H1 (cell line): ENCODE results near the gene ABCG1. TPM values are rescaled to one million over a fixed set of nuclear protein-coding genes. Genes with fewer than 3 reads are reported as not detected.

Experiments used
- CTCF ChIA-PET: fragments of 300-600 bp; sonication (Branson Sonifier 250); formaldehyde crosslinking; loops from one replicate; lab custom pipeline; 2021; ENCODE audit not compliant: partially characterized antibody; lab: Charles Lee
- POLR2A ChIA-PET: fragments of 300-600 bp; sonication (Branson Sonifier 250); formaldehyde crosslinking; loops from one replicate; lab custom pipeline; 2021; ENCODE audit warnings: inconsistent platforms; ENCODE audit not compliant: partially characterized antibody; lab: Charles Lee
- DNase-seq, 2 experiments: peaks; one replicate each; pipeline versions ENCODE4 v3.0.0 to v3.0.0-alpha.2; 2010 to 2022; ENCODE audit warnings: low spot score in 2 of 2, low read depth in 1 of 2, mixed read lengths in 1 of 2
- FAIRE-seq: peaks from 2 replicates; lab custom pipeline; 2011; peaks lifted over from hg19 to GRCh38; lab: Jason Lieb, UNC
- H2AFZ ChIP-seq: 2 replicates; pipeline ENCODE4 v1.8.1; 2012; ENCODE audit warnings: low read length, inconsistent platforms
- H2AK5ac ChIP-seq: 2 replicates; pipeline ENCODE4 v1.6.1; 2013; ENCODE audit warnings: low read depth, low read length
- H2BK120ac ChIP-seq: replicated peaks from 2 replicates; pipeline ENCODE3; 2013; ENCODE audit warnings: low read depth, low read length, inconsistent platforms
- H2BK12ac ChIP-seq: 2 replicates; pipeline ENCODE4 v1.6.1; 2013; ENCODE audit warnings: low read depth, low read length
- H2BK15ac ChIP-seq: 2 replicates; pipeline ENCODE4 v1.6.1; 2013; ENCODE audit warnings: low read length
- H2BK20ac ChIP-seq: 2 replicates; pipeline ENCODE4 v1.6.1; 2013; ENCODE audit warnings: low read length
- H2BK5ac ChIP-seq: 2 replicates; pipeline ENCODE4 v1.6.1; 2013; ENCODE audit warnings: low read depth, low read length
- H3K14ac ChIP-seq: 2 replicates; pipeline ENCODE4 v1.6.1; 2013; ENCODE audit warnings: inconsistent platforms; ENCODE audit not compliant: insufficient read length
- H3K18ac ChIP-seq: 2 replicates; pipeline ENCODE4 v1.6.1; 2013; ENCODE audit warnings: low read length; ENCODE audit errors: extremely low read depth
- H3K23ac ChIP-seq: 2 replicates; pipeline ENCODE4 v1.6.1; 2013; ENCODE audit warnings: inconsistent platforms; ENCODE audit not compliant: insufficient read length
- H3K23me2 ChIP-seq: 2 replicates; pipeline ENCODE4 v1.6.1; 2013; ENCODE audit warnings: low read depth, low read length
- H3K27ac ChIP-seq: 2 replicates; pipeline ENCODE4 v1.6.1; 2011; ENCODE audit warnings: low read depth, low read length, inconsistent platforms
- H3K27me3 ChIP-seq, 4 experiments: replicated peaks in 1 of 4; 1 replicate in 1 of 4; 2 replicates in 3 of 4; pipeline versions ENCODE4 v1.6.1 to v1.8.1; 2011 to 2013; ENCODE audit warnings: low read length in 3 of 4, mild to moderate bottlenecking in 3 of 4, inconsistent platforms in 2 of 4, mixed read lengths in 2 of 4, moderate library complexity in 1 of 4; ENCODE audit not compliant: control insufficient read depth in 3 of 4, insufficient read depth in 3 of 4; ENCODE audit errors: extremely low read depth in 1 of 4
- H3K36me3 ChIP-seq, 4 experiments: 2 replicates each; pipeline versions ENCODE4 v1.6.1 to v1.8.1; 2011 to 2013; ENCODE audit warnings: mild to moderate bottlenecking in 4 of 4, low read length in 3 of 4, moderate library complexity in 2 of 4, control low read depth in 1 of 4, inconsistent platforms in 1 of 4; ENCODE audit not compliant: insufficient read depth in 4 of 4, control insufficient read depth in 2 of 4
- H3K4ac ChIP-seq: replicated peaks from 2 replicates; pipeline ENCODE3; 2013; ENCODE audit warnings: low read length, low read depth, mixed read lengths, inconsistent platforms; ENCODE audit not compliant: insufficient read length
- H3K4me1 ChIP-seq, 4 experiments: replicated peaks in 1 of 4; 1 replicate in 1 of 4; 2 replicates in 3 of 4; pipeline versions ENCODE4 v1.6.1 to v1.8.1; 2011 to 2013; ENCODE audit warnings: low read length in 3 of 4, inconsistent platforms in 2 of 4, mixed read lengths in 1 of 4; ENCODE audit not compliant: insufficient read depth in 4 of 4, control insufficient read depth in 3 of 4
- H3K4me2 ChIP-seq, 2 experiments: 2 replicates each; pipeline versions ENCODE4 v1.6.1 to v1.8.1; 2011 to 2013; ENCODE audit warnings: low read depth in 2 of 2, low read length in 2 of 2, control low read depth in 1 of 2, inconsistent platforms in 1 of 2, mild to moderate bottlenecking in 1 of 2; ENCODE audit not compliant: insufficient read depth in 1 of 2
- H3K4me3 ChIP-seq, 4 experiments: fragments of 200-600, 300-600 bp in 1 of 4; sonication (generic), shearing (Covaris generic), sonication (Bioruptor Twin) in 1 of 4; 2 replicates each; pipeline versions ENCODE4 v1.5.1 to v1.8.1; 2011 to 2016; ENCODE audit warnings: low read length in 4 of 4, low read depth in 3 of 4, control low read depth in 2 of 4, inconsistent platforms in 2 of 4, mild to moderate bottlenecking in 2 of 4, mixed read lengths in 1 of 4, moderate library complexity in 1 of 4; ENCODE audit not compliant: insufficient read depth in 2 of 4; ENCODE audit errors: extremely low read depth in 1 of 4
- H3K56ac ChIP-seq: replicated peaks from 2 replicates; pipeline ENCODE3; 2013; ENCODE audit warnings: low read depth, mild to moderate bottlenecking, mixed read lengths, low read length, inconsistent platforms; ENCODE audit not compliant: insufficient read length
- H3K79me1 ChIP-seq: 2 replicates; pipeline ENCODE4 v1.6.1; 2013; ENCODE audit warnings: low read depth, low read length, control low read depth
- H3K79me2 ChIP-seq, 2 experiments: 2 replicates each; pipeline versions ENCODE4 v1.6.1 to v1.8.1; 2012 to 2013; ENCODE audit warnings: low read length in 2 of 2, mild to moderate bottlenecking in 2 of 2, inconsistent platforms in 1 of 2; ENCODE audit not compliant: insufficient read depth in 2 of 2, control insufficient read depth in 1 of 2
- H3K9ac ChIP-seq, 4 experiments: replicated peaks in 1 of 4; 1 replicate in 1 of 4; 2 replicates in 3 of 4; pipeline versions ENCODE4 v1.6.1 to v1.8.1; 2011 to 2013; ENCODE audit warnings: low read depth in 3 of 4, low read length in 3 of 4, control low read depth in 2 of 4, mild to moderate bottlenecking in 2 of 4, moderate library complexity in 2 of 4, inconsistent platforms in 1 of 4; ENCODE audit errors: extremely low read depth in 1 of 4
- H3K9me3 ChIP-seq, 2 experiments: 2 replicates each; pipeline versions ENCODE4 v1.6.1 to v1.8.1; 2012 to 2013; ENCODE audit warnings: mild to moderate bottlenecking in 2 of 2, moderate library complexity in 2 of 2, control low read depth in 1 of 2, inconsistent platforms in 1 of 2, low read depth in 1 of 2, low read length in 1 of 2, mixed read lengths in 1 of 2; ENCODE audit not compliant: insufficient read depth in 2 of 2
- H4K20me1 ChIP-seq, 2 experiments: replicated peaks in 1 of 2; 2 replicates each; pipeline versions ENCODE3 to v1.8.1; 2011 to 2013; ENCODE audit warnings: inconsistent platforms in 2 of 2, low read length in 2 of 2, mild to moderate bottlenecking in 1 of 2; ENCODE audit not compliant: insufficient read depth in 2 of 2, control insufficient read depth in 1 of 2
- H4K5ac ChIP-seq: 2 replicates; pipeline ENCODE4 v1.6.1; 2013; ENCODE audit warnings: low read length, low read depth, mixed read lengths, inconsistent platforms; ENCODE audit not compliant: insufficient read length
- H4K8ac ChIP-seq: 2 replicates; pipeline ENCODE4 v1.8.0; 2013; ENCODE audit warnings: mild to moderate bottlenecking, moderate library complexity, low read length, inconsistent platforms; ENCODE audit not compliant: insufficient read depth; ENCODE audit errors: extremely low read depth
- H4K91ac ChIP-seq: replicated peaks from 2 replicates; pipeline ENCODE3; 2013; ENCODE audit warnings: low read length, mixed read lengths, inconsistent platforms; ENCODE audit not compliant: insufficient read length
- CEBPB ChIP-seq: IDR thresholded peaks from 2 replicates; pipeline ENCODE4 v1.6.1; 2012; ENCODE audit warnings: low read depth, low read length
- CTBP2 ChIP-seq: IDR thresholded peaks from 2 replicates; pipeline ENCODE4 v1.7.0; 2011; ENCODE audit warnings: borderline replicate concordance, mild to moderate bottlenecking, moderate library complexity, mixed read lengths, low read length; ENCODE audit not compliant: insufficient read depth, insufficient read length
- GABPA ChIP-seq: IDR thresholded peaks from 2 replicates; pipeline ENCODE4 v1.6.1; 2011; ENCODE audit warnings: mild to moderate bottlenecking, low read length, moderate library complexity, borderline replicate concordance; ENCODE audit not compliant: insufficient read depth
- NANOG ChIP-seq: IDR thresholded peaks from 2 replicates; pipeline ENCODE4 v1.6.1; 2011; ENCODE audit warnings: low read length, low read depth, mild to moderate bottlenecking, inconsistent platforms; ENCODE audit not compliant: insufficient read depth, poor library complexity, severe bottlenecking
- POLR2A ChIP-seq, 2 experiments: IDR thresholded peaks; 1 replicate in 1 of 2; 2 replicates in 1 of 2; pipeline ENCODE4 v1.6.1; 2011; ENCODE audit warnings: low read depth in 2 of 2, low read length in 2 of 2, mild to moderate bottlenecking in 2 of 2; ENCODE audit errors: control extremely low read depth in 1 of 2
- SIX5 ChIP-seq: IDR thresholded peaks from 2 replicates; pipeline ENCODE4 v1.6.1; 2011; ENCODE audit warnings: mild to moderate bottlenecking, low read depth, low read length
- SUZ12 ChIP-seq: fragments of 200-600 bp; sonication (generic); IDR thresholded peaks from 2 replicates; pipeline ENCODE4 v1.6.1; 2012; ENCODE audit warnings: mild to moderate bottlenecking, inconsistent platforms, low read length, moderate library complexity, mixed read lengths
- TBP ChIP-seq: IDR thresholded peaks from 2 replicates; pipeline ENCODE4 v1.6.1; 2011; ENCODE audit warnings: low read depth, low read length, improper control_type of control experiment
- WGBS, 2 experiments: shearing (Covaris generic) in 1 of 2; methylation state at CpG; one replicate each; pipeline versions ENCODE4 v1.1.6 to v1.1.7; 2013 to 2015; ENCODE audit warnings: low lambda C conversion rate in 2 of 2, mixed read lengths in 2 of 2, inconsistent platforms in 1 of 2, low coverage in 1 of 2, missing lambda C conversion rate in 1 of 2; ENCODE audit not compliant: insufficient replicate concordance in 2 of 2, insufficient coverage in 1 of 2, insufficient read length in 1 of 2; ENCODE audit errors: extremely low coverage in 1 of 2, missing lambda C conversion rate in 1 of 2; 5-methylcytosine and 5-hydroxymethylcytosine counted together
- polyA plus RNA-seq, 7 experiments: library from polyadenylated mRNA; depleted of rRNA in 3 of 7; stranded (reverse) in 5 of 7; unstranded in 2 of 7; fragments of >200 nt in 5 of 7; fragments of 200-250 nt in 2 of 7; gene quantifications; 1 replicate in 5 of 7; 2 replicates in 1 of 7; 4 replicates in 1 of 7; pipeline versions ENCODE4 v1.2.1 to v1.2.3, GENCODE V29; 2011 to 2013; ENCODE audit warnings: missing spikeins in 2 of 7, mixed read lengths in 2 of 7
- total RNA-seq: library from RNA; stranded (reverse); fragmentation: NEBNext Ultra II Directional; extraction: Animal tissue kit (Norgen Biotek cat#: 25700); gene quantifications from 2 replicates; pipeline ENCODE4 v1.2.1, GENCODE V29; 2021

ABCG1 gene
- total and polyA plus RNA-seq, 2 of the 8 experiments (the other 6 are each of a cell fraction or from before 2014, with no cell fraction given): 2.1 to 4.0 TPM

- no peaks in the 10 kb centered on the region for H4K20me1 ChIP-seq
- H4K91ac ChIP-seq: no peak overlapping the region
- H3K56ac ChIP-seq: no peak overlapping the region
- no peak overlapping the region for H2BK120ac ChIP-seq
- H3K4me2 ChIP-seq: no peak overlapping the region
- CTCF ChIA-PET: interaction anchor here (1.0 to 1.9 kb wide), 3 partner anchors 42 to 173 kb away, joined by 3 to 6 read pairs (median 3); no protein-coding TSS in a partner anchor
- no peak for DNase-seq
- H3K79me2 ChIP-seq: no peaks in the 10 kb centered on the region
- H3K23me2 ChIP-seq: no peaks in the 10 kb centered on the region
- no peak overlapping the region for H2BK15ac ChIP-seq
- FAIRE-seq: no peak
- no peak overlapping the region for H2AK5ac ChIP-seq
- no peak overlapping the region for H4K5ac ChIP-seq
- no peak overlapping the region for H2BK20ac ChIP-seq
- H3K79me1 ChIP-seq: no peaks in the 10 kb centered on the region
- H4K8ac ChIP-seq: no peak overlapping the region; the same call in 1 of the 2 replicates
- H3K27me3 ChIP-seq: no peaks in the 10 kb centered on the region; a peak in 1 of 7 replicates
- no peak overlapping the region; the same call in 1 of the 2 replicates for H3K18ac ChIP-seq
- H3K9ac ChIP-seq: no peak overlapping the region
- no peak overlapping the region for H2AFZ ChIP-seq
- POLR2A ChIA-PET: interaction anchor here (0.7 to 0.8 kb wide), 2 partner anchors 26 to 37 kb away, joined by 3 read pairs; no protein-coding TSS in a partner anchor
- 85% methylated on average over 5 of the region's 5 CpGs; no CpG with 5 or more reads in 1 of the 2 experiments for WGBS, 2 experiments
- no peak overlapping the region for H3K4me3 ChIP-seq
- H2BK5ac ChIP-seq: no peak overlapping the region
- H2BK12ac ChIP-seq: no peak overlapping the region
- H3K4me1 ChIP-seq: peaks cover 0 to 6% (median 0%) of the 10 kb centered on the region in 4 experiments; a peak in 2 of 7 replicates
- no peak overlapping the region for H3K23ac ChIP-seq
- H3K9me3 ChIP-seq: no peaks in the 10 kb centered on the region
- no peak overlapping the region for H3K4ac ChIP-seq
- H3K14ac ChIP-seq: no peak overlapping the region
- no peak for TF ChIP-seq POLR2A (IDR thresholded peaks at IDR 0.05; ENCODE audit: control extremely low read depth in 1 of 2, low read depth in 2 of 2, low read length in 2 of 2)
- TF ChIP-seq GABPA: no peak
- no peak for TF ChIP-seq SIX5
- TF ChIP-seq SUZ12: no peak
- no peak for TF ChIP-seq TBP
- no peak for TF ChIP-seq CEBPB
- TF ChIP-seq CTBP2: no peak
- no peak for TF ChIP-seq NANOG
- no peak overlapping the region for H3K27ac ChIP-seq
- no peaks in the 10 kb centered on the region for H3K36me3 ChIP-seq
Observed at GRCh38 chr21:42208801-42209490, 10.0 kb upstream of the ABCG1 start.
